HuH-7.5 (cell line): ENCODE results near the gene UBR3.
"Not testable (repeated sequence)": the region's sequence is repeated elsewhere in the genome, so short reads cannot be mapped to it uniquely, and the experiment has no call there.

Experiments
- DNase-seq: peaks from one replicate; pipeline ENCODE4 v3.0.0; 2011; ENCODE audit warnings: low spot score

The UBR3 gene

GRCh38 chr2:169955940-169956339, 128.7 kb downstream of the UBR3 start:
- no peak for DNase-seq

- DNase-seq, result not testable (repeated sequence)
Measured at GRCh38 chr2:169957219-169957618, 130.0 kb downstream of the UBR3 start.

GRCh38 chr2:169961911-169962310, 134.7 kb downstream of the UBR3 start:
- DNase-seq, result no peak

GRCh38 chr2:169963786-169964185, 136.5 kb downstream of the UBR3 start:
- DNase-seq, result no peak

- DNase-seq, result no peak
Measured at GRCh38 chr2:169964740-169965139, 137.5 kb downstream of the UBR3 start.

GRCh38 chr2:169965495-169965894, 138.2 kb downstream of the UBR3 start:
- no peak for DNase-seq

GRCh38 chr2:169966454-169966853, 139.2 kb downstream of the UBR3 start:
- no peak for DNase-seq

GRCh38 chr2:169968743-169969142, 141.5 kb downstream of the UBR3 start:
- DNase-seq, result no peak

- no peak for DNase-seq
Measured at GRCh38 chr2:169975221-169975620, 148.0 kb downstream of the UBR3 start.

GRCh38 chr2:169976335-169976851, 149.1 kb downstream of the UBR3 start:
- DNase-seq, result no peak

- DNase-seq, result no peak
Measured at GRCh38 chr2:169977530-169977929, 150.3 kb downstream of the UBR3 start.

GRCh38 chr2:169978402-169979017, 151.3 kb downstream of the UBR3 start:
- DNase-seq, result no peak

- DNase-seq, result no peak
Measured at GRCh38 chr2:169979025-169979424, 151.8 kb downstream of the UBR3 start.

GRCh38 chr2:169980001-169980400, 152.7 kb downstream of the UBR3 start:
- DNase-seq, result no peak

- no peak for DNase-seq
Measured at GRCh38 chr2:169980643-169981042, 153.4 kb downstream of the UBR3 start.

- DNase-seq, result no peak
Measured at GRCh38 chr2:169982929-169983328, 155.7 kb downstream of the UBR3 start.

GRCh38 chr2:169983506-169983905, 156.3 kb downstream of the UBR3 start:
- no peak for DNase-seq

GRCh38 chr2:169984145-169984544, 156.9 kb downstream of the UBR3 start:
- no peak for DNase-seq

GRCh38 chr2:169994752-169995151, 167.5 kb downstream of the UBR3 start:
- DNase-seq, result no peak

- DNase-seq, result no peak
Measured at GRCh38 chr2:169997140-169997887, 170.1 kb downstream of the UBR3 start.

- no peak for DNase-seq
Measured at GRCh38 chr2:169999054-169999453, 171.8 kb downstream of the UBR3 start.

- DNase-seq, result no peak
Measured at GRCh38 chr2:170002096-170002495, 174.8 kb downstream of the UBR3 start.

GRCh38 chr2:170005702-170006101, 178.4 kb downstream of the UBR3 start:
- peak; percentile 18 for DNase-seq
